Caco-2 (cell line): ENCODE results near the gene TBC1D25. TPM values are rescaled to one million over a fixed set of nuclear protein-coding genes. Genes with fewer than 3 reads are reported as not detected.

Experiments used
- BruUV-seq: library from RNA; stranded (reverse); fragments of 400-500 nt; replicated peaks from 2 replicates; lab custom pipeline; 2021; lab: Mats Ljungman, UMichigan
- CTCF ChIA-PET: fragments of 300-600 bp; sonication (Branson Sonifier 250); formaldehyde crosslinking; loops from one replicate; lab custom pipeline; 2022; ENCODE audit warnings: antibody characterized with exemption; lab: Charles Lee
- POLR2A ChIA-PET: fragments of 300-600 bp; sonication (Branson Sonifier 250); formaldehyde crosslinking; loops from one replicate; lab custom pipeline; 2022; ENCODE audit warnings: antibody characterized with exemption; lab: Charles Lee
- DNase-seq, 2 experiments: peaks; one replicate each; pipeline versions ENCODE4 v3.0.0 to v3.0.0-alpha.2; 2020 to 2022
- H3K27me3 ChIP-seq: replicated peaks from 2 replicates; pipeline ENCODE4 v1.6.0; 2011; ENCODE audit warnings: low read length; ENCODE audit not compliant: control insufficient read depth, insufficient read depth
- H3K36me3 ChIP-seq: 2 replicates; pipeline ENCODE4 v1.5.1; 2011; ENCODE audit warnings: low read length; ENCODE audit not compliant: control insufficient read depth, insufficient read depth
- H3K4me1 ChIP-seq: fragments of 250-450 bp; sonication (Bioruptor Pico); 2 replicates; pipeline ENCODE4 v1.5.1; 2020; ENCODE audit warnings: mild to moderate bottlenecking
- H3K4me3 ChIP-seq: 2 replicates; pipeline ENCODE4 v1.5.1; 2011; ENCODE audit warnings: low read depth, mild to moderate bottlenecking, control low read depth, low read length
- H3K9me3 ChIP-seq: fragments of 250-450 bp; sonication (Bioruptor Pico); 2 replicates; pipeline ENCODE4 v1.5.1; 2020; ENCODE audit warnings: mild to moderate bottlenecking, moderate library complexity
- H3K27ac Mint-ChIP-seq: one replicate; pipeline ENCODE4 v1.8.0; 2022; ENCODE audit warnings: mixed read lengths; ENCODE audit not compliant: unreplicated experiment
- H3K27me3 Mint-ChIP-seq: one replicate; pipeline ENCODE4 v1.8.0; 2022; ENCODE audit warnings: mixed read lengths; ENCODE audit not compliant: insufficient read depth, unreplicated experiment
- H3K36me3 Mint-ChIP-seq: one replicate; pipeline ENCODE4 v1.8.0; 2022; ENCODE audit warnings: mild to moderate bottlenecking, mixed read lengths; ENCODE audit not compliant: insufficient read depth, unreplicated experiment
- H3K4me1 Mint-ChIP-seq: one replicate; pipeline ENCODE4 v1.8.0; 2022; ENCODE audit warnings: low read depth, mixed read lengths; ENCODE audit not compliant: unreplicated experiment
- H3K4me3 Mint-ChIP-seq: one replicate; pipeline ENCODE4 v1.8.0; 2022; ENCODE audit warnings: mild to moderate bottlenecking, moderate library complexity, mixed read lengths; ENCODE audit not compliant: unreplicated experiment
- H3K9me3 Mint-ChIP-seq: one replicate; pipeline ENCODE4 v1.8.0; 2022; ENCODE audit warnings: mixed read lengths; ENCODE audit not compliant: unreplicated experiment
- intact Hi-C: fragments of 100-400 bp; cut with micrococcal nuclease; formaldehyde crosslinking; loops from one replicate; pipeline ENCODE4 v1.10.0; 2022; ENCODE audit not compliant: unreplicated experiment
- total RNA-seq: library from RNA; stranded (reverse); gene quantifications from 2 replicates; pipeline ENCODE4 v1.2.3, GENCODE V29; 2022
- TF ChIP-seq, protein P1 (sequence below), 2 experiments: fragments of 200-600 bp in 1 of 2; IDR thresholded peaks; 1 replicate in 1 of 2; 2 replicates in 1 of 2; pipeline versions ENCODE4 v1.5.1 to v1.8.0; 2011 to 2022; ENCODE audit warnings: antibody characterized with exemption in 1 of 2, control low read depth in 1 of 2, inconsistent platforms in 1 of 2, low read depth in 1 of 2, low read length in 1 of 2, mild to moderate bottlenecking in 1 of 2, moderate library complexity in 1 of 2; ENCODE audit not compliant: insufficient read depth in 1 of 2, severe bottlenecking in 1 of 2, unreplicated experiment in 1 of 2

TBC1D25 gene
- total RNA-seq, 1 experiment from 2014 or later, result 11.1 TPM

DNA sequence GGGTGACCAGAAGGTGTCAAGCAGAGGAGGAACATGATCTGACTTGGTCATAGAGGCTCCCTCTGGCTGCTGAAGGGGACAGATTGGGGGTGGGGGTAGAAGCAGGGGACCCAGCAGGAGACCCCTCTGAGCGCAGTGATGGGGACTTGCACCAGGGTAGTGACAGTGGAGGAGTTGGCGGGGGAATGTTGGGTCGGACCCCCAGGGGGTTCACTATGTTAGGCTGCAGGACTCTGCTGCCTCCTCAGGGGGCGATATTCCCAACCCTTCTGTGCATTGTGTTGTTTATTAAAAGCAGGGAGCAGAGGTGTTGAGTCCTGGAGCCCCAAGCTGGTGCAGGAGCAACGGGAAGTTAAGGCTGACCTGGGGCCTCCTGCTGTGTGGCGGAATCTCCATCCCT lies 66.6 kb downstream of the TBC1D25 start:
- DNase-seq, result no peak
- no peak overlapping the region for H3K4me3 ChIP-seq
- no peak overlapping the region for H3K4me3 Mint-ChIP-seq
- intact Hi-C loops, result no loop called here
- H3K27me3 Mint-ChIP-seq, result no peaks in the 10 kb centered on the region
- H3K4me1 Mint-ChIP-seq, result no peaks in the 10 kb centered on the region
- ChIA-PET POLR2A (no interaction called here), CTCF (no interaction called here)
- TF ChIP-seq, protein P1, sequence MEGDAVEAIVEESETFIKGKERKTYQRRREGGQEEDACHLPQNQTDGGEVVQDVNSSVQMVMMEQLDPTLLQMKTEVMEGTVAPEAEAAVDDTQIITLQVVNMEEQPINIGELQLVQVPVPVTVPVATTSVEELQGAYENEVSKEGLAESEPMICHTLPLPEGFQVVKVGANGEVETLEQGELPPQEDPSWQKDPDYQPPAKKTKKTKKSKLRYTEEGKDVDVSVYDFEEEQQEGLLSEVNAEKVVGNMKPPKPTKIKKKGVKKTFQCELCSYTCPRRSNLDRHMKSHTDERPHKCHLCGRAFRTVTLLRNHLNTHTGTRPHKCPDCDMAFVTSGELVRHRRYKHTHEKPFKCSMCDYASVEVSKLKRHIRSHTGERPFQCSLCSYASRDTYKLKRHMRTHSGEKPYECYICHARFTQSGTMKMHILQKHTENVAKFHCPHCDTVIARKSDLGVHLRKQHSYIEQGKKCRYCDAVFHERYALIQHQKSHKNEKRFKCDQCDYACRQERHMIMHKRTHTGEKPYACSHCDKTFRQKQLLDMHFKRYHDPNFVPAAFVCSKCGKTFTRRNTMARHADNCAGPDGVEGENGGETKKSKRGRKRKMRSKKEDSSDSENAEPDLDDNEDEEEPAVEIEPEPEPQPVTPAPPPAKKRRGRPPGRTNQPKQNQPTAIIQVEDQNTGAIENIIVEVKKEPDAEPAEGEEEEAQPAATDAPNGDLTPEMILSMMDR (IDR thresholded peaks at IDR 0.05; ENCODE audit: insufficient read depth in 1 of 2, low read depth in 1 of 2, low read length in 1 of 2, severe bottlenecking in 1 of 2, unreplicated experiment in 1 of 2), result no peak
- H3K9me3 Mint-ChIP-seq, result no peaks in the 10 kb centered on the region
- no peaks in the 10 kb centered on the region for H3K9me3 ChIP-seq
- BruUV-seq, result no TSS peak
- H3K36me3 ChIP-seq, result no peaks in the 10 kb centered on the region
- no peaks in the 10 kb centered on the region for H3K27me3 ChIP-seq
- no peaks in the 10 kb centered on the region for H3K4me1 ChIP-seq
- H3K36me3 Mint-ChIP-seq, result no peaks in the 10 kb centered on the region
- H3K27ac Mint-ChIP-seq, result no peak overlapping the region

DNA sequence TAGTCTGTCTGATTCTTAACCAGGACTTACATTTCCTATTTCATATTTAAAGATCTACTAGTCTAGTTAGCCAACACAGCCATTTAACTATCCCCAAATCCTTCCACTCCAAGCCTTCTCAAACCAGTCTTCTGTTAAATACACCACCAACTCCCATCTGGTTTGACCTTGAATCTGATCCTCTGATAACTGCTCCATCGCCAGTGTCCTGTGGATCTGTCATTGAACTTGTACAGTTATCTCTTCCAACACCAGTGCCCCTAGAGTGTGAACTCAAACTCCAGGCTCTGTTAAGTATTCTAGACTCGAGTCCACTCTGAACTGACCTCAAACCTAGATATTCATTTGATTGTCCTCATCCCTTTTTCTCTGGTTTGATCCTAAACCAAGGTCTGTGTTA lies 72.2 kb downstream of the TBC1D25 start:
- Histone ChIP-seq H3K4me3 (no peak overlapping the region), H3K9me3 (no peaks in the 10 kb centered on the region), H3K36me3 (no peaks in the 10 kb centered on the region), H3K27me3 (no peaks in the 10 kb centered on the region), H3K4me1 (no peaks in the 10 kb centered on the region)
- intact Hi-C loops, result no loop called here
- CTCF ChIA-PET, result no interaction called here
- POLR2A ChIA-PET, result no interaction called here
- no peak for DNase-seq
- H3K27ac Mint-ChIP-seq, result no peak overlapping the region
- TF ChIP-seq, protein P1 (IDR thresholded peaks at IDR 0.05; ENCODE audit: insufficient read depth in 1 of 2, low read depth in 1 of 2, low read length in 1 of 2, severe bottlenecking in 1 of 2, unreplicated experiment in 1 of 2), result no peak
- H3K4me3 Mint-ChIP-seq, result no peak overlapping the region
- BruUV-seq, result no TSS peak
- no peaks in the 10 kb centered on the region for H3K27me3 Mint-ChIP-seq
- H3K9me3 Mint-ChIP-seq, result no peaks in the 10 kb centered on the region
- H3K4me1 Mint-ChIP-seq, result no peaks in the 10 kb centered on the region
- no peaks in the 10 kb centered on the region for H3K36me3 Mint-ChIP-seq

Other genes starting within 250 kb of the TBC1D25 start
- not detected in 2 replicates for gene SSX3, start 183.0 kb upstream of the TBC1D25 start, total RNA-seq
- not detected in 2 replicates for gene SSX4, start 156.2 kb upstream of the TBC1D25 start, total RNA-seq
- gene SSX4B, start 127.8 kb upstream of the TBC1D25 start, total RNA-seq, result not detected in 2 replicates
- gene SLC38A5, start 69.5 kb upstream of the TBC1D25 start, total RNA-seq, result 0.95 TPM in 1 of 2 replicates, not detected in the other
- gene FTSJ1, start 63.5 kb upstream of the TBC1D25 start, total RNA-seq, result 41.1 and 41.6 TPM in 2 replicates
- 3.2 and 4.6 TPM in 2 replicates for gene PORCN, start 30.7 kb upstream of the TBC1D25 start, total RNA-seq
- 141 and 154 TPM in 2 replicates for gene EBP, start 17.9 kb upstream of the TBC1D25 start, total RNA-seq
- gene RBM3, start 34.8 kb downstream of the TBC1D25 start, total RNA-seq, result 233 and 264 TPM in 2 replicates
- gene WDR13, start 57.8 kb downstream of the TBC1D25 start, total RNA-seq, result 41.8 and 46.5 TPM in 2 replicates
- gene WAS, start 144.1 kb downstream of the TBC1D25 start, total RNA-seq, result 0.39 and 0.43 TPM in 2 replicates
- 13.9 and 15.8 TPM in 2 replicates for gene SUV39H1, start 157.0 kb downstream of the TBC1D25 start, total RNA-seq
- not detected in 2 replicates for gene GLOD5, start 222.0 kb downstream of the TBC1D25 start, total RNA-seq
- gene GATA1, start 246.9 kb downstream of the TBC1D25 start, total RNA-seq, result not detected in 2 replicates